Loucy (cell line): Measurements from ENCODE around the gene MYBPC2.

Experiments used
- CTCF ChIP-seq: fragments of 200-600 bp; sonication (generic); conservative IDR thresholded peaks from 2 replicates; pipeline ENCODE4 v1.5.1; 2014; ENCODE audit warnings: mild to moderate bottlenecking, antibody characterized with exemption, low read length
- EZH2phosphoT487 ChIP-seq: fragments of 200-600 bp; IDR thresholded peaks from 2 replicates; pipeline ENCODE4 v1.6.1; 2018; ENCODE audit warnings: antibody characterized with exemption, mild to moderate bottlenecking, moderate library complexity, borderline replicate concordance

GRCh38 chr19:50465000-50465399, 32.3 kb downstream of the MYBPC2 start:
- TF ChIP-seq CTCF (no peak), EZH2phosphoT487 (no peak)
